ENCODE measurements around the gene LHX5. TPM values are rescaled to one million over a fixed set of nuclear protein-coding genes. Genes with fewer than 3 reads are reported as not detected.

The LHX5 gene
- total and polyA plus RNA-seq, 4 donors, result not detected

DNA sequence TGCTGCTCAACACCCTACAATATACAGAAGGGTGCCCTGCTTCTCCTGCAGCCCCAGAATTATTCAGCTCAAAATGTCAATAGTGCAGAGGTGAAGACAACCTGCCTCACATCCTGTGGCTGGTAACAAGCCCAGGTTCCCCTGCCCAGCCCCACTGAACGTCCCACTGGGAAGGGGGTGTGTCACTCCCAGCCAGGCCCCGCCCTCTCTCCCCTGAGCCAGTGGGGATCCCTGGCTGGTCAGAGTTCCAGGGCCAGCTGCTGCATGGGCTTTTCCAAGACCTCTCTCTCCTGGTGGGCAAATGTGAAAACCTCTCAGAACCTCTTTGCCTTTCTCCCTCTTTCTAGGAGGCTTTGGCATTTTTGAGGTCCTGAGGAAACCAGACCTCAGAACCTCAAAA lies 13.7 kb upstream of the LHX5 start:
- H3K27me3 ChIP-seq (ENCODE audit: control insufficient read depth in 4 of 4, insufficient read depth in 4 of 4, low read length in 3 of 4), result peaks cover 0 to 22% (median 7%) of the 10 kb centered on the region in 4 donors
- TF ChIP-seq, protein P1, sequence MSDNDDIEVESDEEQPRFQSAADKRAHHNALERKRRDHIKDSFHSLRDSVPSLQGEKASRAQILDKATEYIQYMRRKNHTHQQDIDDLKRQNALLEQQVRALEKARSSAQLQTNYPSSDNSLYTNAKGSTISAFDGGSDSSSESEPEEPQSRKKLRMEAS (IDR thresholded peaks at IDR 0.05), result no peak
- no peak for TF ChIP-seq NR2F2 (IDR thresholded peaks at IDR 0.05)
- no peak for TF ChIP-seq YY1 (IDR thresholded peaks at IDR 0.05)
- TF ChIP-seq GABPA (IDR thresholded peaks at IDR 0.05 in 1 of 2, conservative IDR thresholded peaks at IDR 0.05 in 1 of 2), result no peak
- TF ChIP-seq JUND (IDR thresholded peaks at IDR 0.05), result no peak
- TF ChIP-seq, protein P2, sequence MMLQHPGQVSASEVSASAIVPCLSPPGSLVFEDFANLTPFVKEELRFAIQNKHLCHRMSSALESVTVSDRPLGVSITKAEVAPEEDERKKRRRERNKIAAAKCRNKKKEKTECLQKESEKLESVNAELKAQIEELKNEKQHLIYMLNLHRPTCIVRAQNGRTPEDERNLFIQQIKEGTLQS (IDR thresholded peaks at IDR 0.05), result no peak
- TF ChIP-seq, protein P3, sequence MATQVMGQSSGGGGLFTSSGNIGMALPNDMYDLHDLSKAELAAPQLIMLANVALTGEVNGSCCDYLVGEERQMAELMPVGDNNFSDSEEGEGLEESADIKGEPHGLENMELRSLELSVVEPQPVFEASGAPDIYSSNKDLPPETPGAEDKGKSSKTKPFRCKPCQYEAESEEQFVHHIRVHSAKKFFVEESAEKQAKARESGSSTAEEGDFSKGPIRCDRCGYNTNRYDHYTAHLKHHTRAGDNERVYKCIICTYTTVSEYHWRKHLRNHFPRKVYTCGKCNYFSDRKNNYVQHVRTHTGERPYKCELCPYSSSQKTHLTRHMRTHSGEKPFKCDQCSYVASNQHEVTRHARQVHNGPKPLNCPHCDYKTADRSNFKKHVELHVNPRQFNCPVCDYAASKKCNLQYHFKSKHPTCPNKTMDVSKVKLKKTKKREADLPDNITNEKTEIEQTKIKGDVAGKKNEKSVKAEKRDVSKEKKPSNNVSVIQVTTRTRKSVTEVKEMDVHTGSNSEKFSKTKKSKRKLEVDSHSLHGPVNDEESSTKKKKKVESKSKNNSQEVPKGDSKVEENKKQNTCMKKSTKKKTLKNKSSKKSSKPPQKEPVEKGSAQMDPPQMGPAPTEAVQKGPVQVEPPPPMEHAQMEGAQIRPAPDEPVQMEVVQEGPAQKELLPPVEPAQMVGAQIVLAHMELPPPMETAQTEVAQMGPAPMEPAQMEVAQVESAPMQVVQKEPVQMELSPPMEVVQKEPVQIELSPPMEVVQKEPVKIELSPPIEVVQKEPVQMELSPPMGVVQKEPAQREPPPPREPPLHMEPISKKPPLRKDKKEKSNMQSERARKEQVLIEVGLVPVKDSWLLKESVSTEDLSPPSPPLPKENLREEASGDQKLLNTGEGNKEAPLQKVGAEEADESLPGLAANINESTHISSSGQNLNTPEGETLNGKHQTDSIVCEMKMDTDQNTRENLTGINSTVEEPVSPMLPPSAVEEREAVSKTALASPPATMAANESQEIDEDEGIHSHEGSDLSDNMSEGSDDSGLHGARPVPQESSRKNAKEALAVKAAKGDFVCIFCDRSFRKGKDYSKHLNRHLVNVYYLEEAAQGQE (IDR thresholded peaks at IDR 0.05), result no peak
- TF ChIP-seq TAF1 (conservative IDR thresholded peaks at IDR 0.05), result no peak
- TF ChIP-seq HNF4G (IDR thresholded peaks at IDR 0.05), result no peak
- no peak for TF ChIP-seq FOXA2 (IDR thresholded peaks at IDR 0.05)
- TF ChIP-seq EGR1 (IDR thresholded peaks at IDR 0.05; ENCODE audit: low read depth in 2 of 2), result no peak

DNA sequence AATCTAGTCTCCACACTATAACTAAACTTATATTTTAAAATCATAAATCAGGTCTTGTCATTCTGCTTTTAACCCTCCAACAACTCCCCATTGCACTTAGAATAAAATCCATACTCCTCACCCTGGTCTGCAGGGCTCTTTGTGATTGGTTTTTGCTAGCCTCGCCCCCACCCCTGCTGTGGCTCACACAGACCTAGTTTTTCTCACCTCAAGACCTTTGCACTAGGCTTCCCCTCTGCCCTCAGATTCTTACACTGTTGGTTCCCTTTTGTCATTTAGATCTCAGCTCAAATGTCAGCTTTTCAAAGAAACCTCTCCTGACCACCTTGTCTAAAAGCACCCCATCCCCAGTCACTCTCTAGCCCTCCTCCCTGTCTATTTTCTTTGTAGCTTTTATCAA lies 10.7 kb upstream of the LHX5 start:
- Histone ChIP-seq H3K4me3 (ENCODE audit: low read depth in 1 of 3, low read length in 3 of 3) (no peak overlapping the region), H3K27me3 (ENCODE audit: control insufficient read depth in 4 of 4, insufficient read depth in 4 of 4, low read length in 3 of 4) (peaks cover 3 to 24% (median 13%) of the 10 kb centered on the region in 4 donors), H3K36me3 (ENCODE audit: control insufficient read depth in 4 of 4, insufficient read depth in 3 of 4, low read depth in 1 of 4, low read length in 3 of 4) (no peaks in the 10 kb centered on the region), H3K4me1 (ENCODE audit: control insufficient read depth in 4 of 4, insufficient read depth in 4 of 4, low read length in 3 of 4) (no peaks in the 10 kb centered on the region), H3K9me3 (ENCODE audit: control insufficient read depth in 4 of 4, low read length in 3 of 4) (peaks cover 0 to 2% (median 0%) of the 10 kb centered on the region in 4 donors), H3K9ac (ENCODE audit: low read depth in 1 of 2, low read length in 2 of 2) (no peak overlapping the region), H3K27ac (ENCODE audit: low read depth in 1 of 2, low read length in 2 of 2) (no peak overlapping the region)
- TF ChIP-seq HNF4G (IDR thresholded peaks at IDR 0.05), result no peak
- no peak for TF ChIP-seq EGR1 (IDR thresholded peaks at IDR 0.05; ENCODE audit: low read depth in 2 of 2)
- TF ChIP-seq GABPA (IDR thresholded peaks at IDR 0.05 in 1 of 2, conservative IDR thresholded peaks at IDR 0.05 in 1 of 2), result no peak
- TF ChIP-seq, protein P2 (IDR thresholded peaks at IDR 0.05), result no peak
- TF ChIP-seq, protein P4, sequence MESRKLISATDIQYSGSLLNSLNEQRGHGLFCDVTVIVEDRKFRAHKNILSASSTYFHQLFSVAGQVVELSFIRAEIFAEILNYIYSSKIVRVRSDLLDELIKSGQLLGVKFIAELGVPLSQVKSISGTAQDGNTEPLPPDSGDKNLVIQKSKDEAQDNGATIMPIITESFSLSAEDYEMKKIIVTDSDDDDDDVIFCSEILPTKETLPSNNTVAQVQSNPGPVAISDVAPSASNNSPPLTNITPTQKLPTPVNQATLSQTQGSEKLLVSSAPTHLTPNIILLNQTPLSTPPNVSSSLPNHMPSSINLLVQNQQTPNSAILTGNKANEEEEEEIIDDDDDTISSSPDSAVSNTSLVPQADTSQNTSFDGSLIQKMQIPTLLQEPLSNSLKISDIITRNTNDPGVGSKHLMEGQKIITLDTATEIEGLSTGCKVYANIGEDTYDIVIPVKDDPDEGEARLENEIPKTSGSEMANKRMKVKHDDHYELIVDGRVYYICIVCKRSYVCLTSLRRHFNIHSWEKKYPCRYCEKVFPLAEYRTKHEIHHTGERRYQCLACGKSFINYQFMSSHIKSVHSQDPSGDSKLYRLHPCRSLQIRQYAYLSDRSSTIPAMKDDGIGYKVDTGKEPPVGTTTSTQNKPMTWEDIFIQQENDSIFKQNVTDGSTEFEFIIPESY (IDR thresholded peaks at IDR 0.05), result no peak
- no peak for TF ChIP-seq YY1 (IDR thresholded peaks at IDR 0.05)
- TF ChIP-seq, protein P5, sequence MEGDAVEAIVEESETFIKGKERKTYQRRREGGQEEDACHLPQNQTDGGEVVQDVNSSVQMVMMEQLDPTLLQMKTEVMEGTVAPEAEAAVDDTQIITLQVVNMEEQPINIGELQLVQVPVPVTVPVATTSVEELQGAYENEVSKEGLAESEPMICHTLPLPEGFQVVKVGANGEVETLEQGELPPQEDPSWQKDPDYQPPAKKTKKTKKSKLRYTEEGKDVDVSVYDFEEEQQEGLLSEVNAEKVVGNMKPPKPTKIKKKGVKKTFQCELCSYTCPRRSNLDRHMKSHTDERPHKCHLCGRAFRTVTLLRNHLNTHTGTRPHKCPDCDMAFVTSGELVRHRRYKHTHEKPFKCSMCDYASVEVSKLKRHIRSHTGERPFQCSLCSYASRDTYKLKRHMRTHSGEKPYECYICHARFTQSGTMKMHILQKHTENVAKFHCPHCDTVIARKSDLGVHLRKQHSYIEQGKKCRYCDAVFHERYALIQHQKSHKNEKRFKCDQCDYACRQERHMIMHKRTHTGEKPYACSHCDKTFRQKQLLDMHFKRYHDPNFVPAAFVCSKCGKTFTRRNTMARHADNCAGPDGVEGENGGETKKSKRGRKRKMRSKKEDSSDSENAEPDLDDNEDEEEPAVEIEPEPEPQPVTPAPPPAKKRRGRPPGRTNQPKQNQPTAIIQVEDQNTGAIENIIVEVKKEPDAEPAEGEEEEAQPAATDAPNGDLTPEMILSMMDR (IDR thresholded peaks at IDR 0.05; ENCODE audit: low read depth, low read length, missing input control), result no peak
- TF ChIP-seq FOXA1 (IDR thresholded peaks at IDR 0.05), result no peak
- TF ChIP-seq, protein P3 (IDR thresholded peaks at IDR 0.05), result no peak
- no peak for TF ChIP-seq RXRA (IDR thresholded peaks at IDR 0.05)
- no peak for TF ChIP-seq HNF4A (conservative IDR thresholded peaks at IDR 0.05)
- no peak for TF ChIP-seq SP1 (IDR thresholded peaks at IDR 0.05)
- no peak for TF ChIP-seq FOXA2 (IDR thresholded peaks at IDR 0.05)
- TF ChIP-seq TAF1 (conservative IDR thresholded peaks at IDR 0.05), result no peak
- no peak for TF ChIP-seq NR2F2 (IDR thresholded peaks at IDR 0.05)
- no peak for TF ChIP-seq RAD21 (IDR thresholded peaks at IDR 0.05)
- TF ChIP-seq, protein P1 (IDR thresholded peaks at IDR 0.05), result no peak
- no peak for TF ChIP-seq JUND (IDR thresholded peaks at IDR 0.05)
- WGBS, result 0% methylated on average over 1 of the region's 1 CpG
- DNase-seq (ENCODE audit: low spot score), result no peak

More for the DNA sequence above, 13.7 kb upstream of the LHX5 start:
- Histone ChIP-seq H3K36me3 (ENCODE audit: control insufficient read depth in 4 of 4, insufficient read depth in 3 of 4, low read depth in 1 of 4, low read length in 3 of 4) (no peaks in the 10 kb centered on the region), H3K4me1 (ENCODE audit: control insufficient read depth in 4 of 4, insufficient read depth in 4 of 4, low read length in 3 of 4) (no peaks in the 10 kb centered on the region), H3K9me3 (ENCODE audit: control insufficient read depth in 4 of 4, low read length in 3 of 4) (peaks cover 0 to 2% (median 0%) of the 10 kb centered on the region in 4 donors), H3K4me3 (ENCODE audit: low read depth in 1 of 3, low read length in 3 of 3) (no peak overlapping the region), H3K27ac (ENCODE audit: low read depth in 1 of 2, low read length in 2 of 2) (no peak overlapping the region), H3K9ac (ENCODE audit: low read depth in 1 of 2, low read length in 2 of 2) (no peak overlapping the region)
- WGBS, result 6% methylated on average over 2 of the region's 2 CpGs
- no peak for DNase-seq (ENCODE audit: low spot score)
